GM18870 (cell line): Measurements from ENCODE around the gene AFG1L.

Experiments
- ATAC-seq: cut with Tn5 transposase; IDR thresholded peaks from one replicate; pipeline ENCODE4 v1.9.1; 2021; ENCODE audit warnings: moderate library complexity; ENCODE audit not compliant: unreplicated experiment

The AFG1L gene

GRCh38 chr6:108568551-108569305 lies 273.9 kb downstream of the AFG1L start:
- ATAC-seq = no peak

GRCh38 chr6:108570517-108570916 lies 275.7 kb downstream of the AFG1L start:
- no peak for ATAC-seq

DNA sequence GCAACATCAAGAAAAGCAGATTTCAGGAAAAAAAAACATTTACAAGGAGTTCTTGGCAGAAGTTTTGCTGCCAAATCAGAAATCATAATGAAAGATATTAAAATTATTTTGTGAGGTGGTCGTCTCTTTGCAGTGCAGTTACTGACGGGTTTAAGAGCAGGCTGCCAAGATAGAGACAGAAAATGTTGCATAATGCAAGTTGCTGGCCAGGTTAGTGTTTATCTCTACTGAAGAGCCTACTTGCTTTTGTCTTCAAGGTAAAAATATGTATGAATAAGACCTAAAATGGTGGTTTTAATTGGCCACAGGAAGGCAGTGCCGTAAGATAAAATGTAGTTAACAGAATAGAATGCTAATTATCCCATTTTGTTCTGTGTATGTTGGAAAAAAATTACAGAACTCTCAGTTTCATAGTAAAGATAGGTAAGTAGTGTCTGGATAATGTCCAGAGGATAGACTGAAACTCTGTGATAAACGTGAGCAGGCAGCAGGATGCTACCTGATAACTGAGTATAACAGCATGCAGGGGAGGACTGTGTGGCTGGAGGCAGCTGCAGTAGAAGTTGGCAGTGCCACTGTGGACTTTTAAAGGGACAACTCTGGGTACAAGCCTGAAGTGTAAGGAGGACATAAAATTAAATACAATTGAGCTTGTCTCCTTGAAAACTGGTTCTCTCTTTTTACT lies 279.7 kb downstream of the AFG1L start:
- ATAC-seq = no peak
